Fibroblast of lung (primary cell): ENCODE results near the gene TENM3. TPM values are rescaled to one million over a fixed set of nuclear protein-coding genes. Genes with fewer than 3 reads are reported as not detected.

Source experiments
- DNase-seq, 2 donors: peaks; one replicate each; pipeline versions ENCODE4 v3.0.0 to v3.0.0-alpha.2; 2010; ENCODE audit warnings: low read depth in 2 of 2
- H2AFZ ChIP-seq: 2 replicates; pipeline ENCODE4 v1.5.1; 2012; ENCODE audit warnings: low read length, control low read depth, inconsistent platforms
- H3K27ac ChIP-seq: 2 replicates; pipeline ENCODE4 v1.5.1; 2011; ENCODE audit warnings: low read length, control low read depth; ENCODE audit not compliant: insufficient read depth
- H3K27me3 ChIP-seq: 2 replicates; pipeline ENCODE4 v1.5.1; 2011; ENCODE audit warnings: mild to moderate bottlenecking, low read length; ENCODE audit not compliant: control insufficient read depth, insufficient read depth
- H3K36me3 ChIP-seq: 2 replicates; pipeline ENCODE4 v1.5.1; 2011; ENCODE audit warnings: low read length; ENCODE audit not compliant: control insufficient read depth, insufficient read depth
- H3K4me1 ChIP-seq: 2 replicates; pipeline ENCODE4 v1.5.1; 2011; ENCODE audit warnings: low read length; ENCODE audit not compliant: control insufficient read depth, insufficient read depth; ENCODE audit errors: extremely low read depth
- H3K4me2 ChIP-seq: 2 replicates; pipeline ENCODE4 v1.5.1; 2011; ENCODE audit warnings: low read length, control low read depth; ENCODE audit not compliant: insufficient read depth; ENCODE audit errors: extremely low read depth
- H3K4me3 ChIP-seq, 4 experiments: fragments of 200-600 bp in 1 of 4; sonication (generic) in 1 of 4; replicated peaks in 1 of 4; 2 replicates each; pipeline ENCODE4 v1.5.1; 2011 to 2016; ENCODE audit warnings: low read length in 4 of 4, low read depth in 3 of 4, mild to moderate bottlenecking in 3 of 4, control low read depth in 2 of 4, inconsistent platforms in 1 of 4, mixed read lengths in 1 of 4; ENCODE audit not compliant: insufficient read depth in 1 of 4; ENCODE audit errors: control extremely low read depth in 1 of 4
- H3K79me2 ChIP-seq: 2 replicates; pipeline ENCODE4 v1.5.1; 2012; ENCODE audit warnings: mild to moderate bottlenecking, low read length, inconsistent platforms; ENCODE audit not compliant: control insufficient read depth, insufficient read depth
- H3K9ac ChIP-seq: 2 replicates; pipeline ENCODE4 v1.5.1; 2011; ENCODE audit warnings: mild to moderate bottlenecking, low read length, control low read depth; ENCODE audit not compliant: insufficient read depth
- H3K9me3 ChIP-seq: 2 replicates; pipeline ENCODE4 v1.5.1; 2012; ENCODE audit warnings: low read depth, low read length; ENCODE audit not compliant: control insufficient read depth, insufficient read depth
- H4K20me1 ChIP-seq: 2 replicates; pipeline ENCODE4 v1.5.1; 2011; ENCODE audit warnings: low read length; ENCODE audit not compliant: control insufficient read depth, insufficient read depth; ENCODE audit errors: extremely low read depth
- EZH2 ChIP-seq: IDR thresholded peaks from 2 replicates; pipeline ENCODE4 v1.5.1; 2012; ENCODE audit warnings: low read length, control low read depth, mild to moderate bottlenecking; ENCODE audit errors: missing control alignments
- polyA plus RNA-seq, 2 donors: library from polyadenylated mRNA; depleted of rRNA in 1 of 2; stranded (reverse) in 1 of 2; unstranded in 1 of 2; fragments of >200 nt; gene quantifications; 2 replicates each; pipeline ENCODE4 v1.2.1, GENCODE V29; 2011 to 2012; ENCODE audit warnings: missing spikeins in 1 of 2
- total RNA-seq: library from RNA; depleted of rRNA; stranded (reverse); fragments of >200 nt; gene quantifications from 2 replicates; pipeline ENCODE4 v1.2.1, GENCODE V29; 2014
- TF ChIP-seq, protein P1 (sequence below), 2 donors: IDR thresholded peaks in 1 of 2; conservative IDR thresholded peaks in 1 of 2; 1 replicate in 1 of 2; 2 replicates in 1 of 2; pipeline ENCODE4 v1.5.1; 2011 to 2012; ENCODE audit warnings: low read length in 2 of 2, control low read depth in 1 of 2, inconsistent platforms in 1 of 2, low read depth in 1 of 2, mild to moderate bottlenecking in 1 of 2

TENM3 gene
- total and polyA plus RNA-seq, 2 donors (not counting 1 experiment from before 2014, with no cell fraction given): 2.7 to 3.6 TPM

DNA sequence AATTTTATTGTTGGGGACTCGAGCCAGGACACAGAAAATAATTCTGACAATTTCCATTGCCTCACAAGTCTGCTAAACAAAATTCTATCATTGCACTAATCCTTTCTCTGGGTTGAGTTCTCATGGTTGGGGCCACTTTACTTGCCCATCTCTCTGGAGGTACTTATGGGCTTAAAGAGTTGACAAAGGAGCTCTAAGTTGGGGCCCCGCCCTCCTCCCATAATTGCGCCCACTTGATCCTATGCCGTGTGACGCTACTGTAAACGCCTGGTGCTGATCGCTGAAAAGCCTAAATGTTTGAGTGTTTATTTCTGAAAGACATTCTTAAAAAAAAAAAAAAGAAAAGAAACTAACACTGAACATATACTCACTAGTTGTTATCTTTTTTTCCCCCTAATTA is 103.0 kb downstream of the TENM3 start:
- Histone ChIP-seq H3K4me1 (no peaks in the 10 kb centered on the region), H3K4me2 (no peak overlapping the region), H2AFZ (no peak overlapping the region), H4K20me1 (no peaks in the 10 kb centered on the region), H3K9me3 (no peaks in the 10 kb centered on the region), H3K4me3 (no peak overlapping the region), H3K27ac (no peak overlapping the region), H3K79me2 (no peaks in the 10 kb centered on the region), H3K27me3 (no peaks in the 10 kb centered on the region), H3K9ac (no peak overlapping the region), H3K36me3 (no peaks in the 10 kb centered on the region)
- TF ChIP-seq, protein P1, sequence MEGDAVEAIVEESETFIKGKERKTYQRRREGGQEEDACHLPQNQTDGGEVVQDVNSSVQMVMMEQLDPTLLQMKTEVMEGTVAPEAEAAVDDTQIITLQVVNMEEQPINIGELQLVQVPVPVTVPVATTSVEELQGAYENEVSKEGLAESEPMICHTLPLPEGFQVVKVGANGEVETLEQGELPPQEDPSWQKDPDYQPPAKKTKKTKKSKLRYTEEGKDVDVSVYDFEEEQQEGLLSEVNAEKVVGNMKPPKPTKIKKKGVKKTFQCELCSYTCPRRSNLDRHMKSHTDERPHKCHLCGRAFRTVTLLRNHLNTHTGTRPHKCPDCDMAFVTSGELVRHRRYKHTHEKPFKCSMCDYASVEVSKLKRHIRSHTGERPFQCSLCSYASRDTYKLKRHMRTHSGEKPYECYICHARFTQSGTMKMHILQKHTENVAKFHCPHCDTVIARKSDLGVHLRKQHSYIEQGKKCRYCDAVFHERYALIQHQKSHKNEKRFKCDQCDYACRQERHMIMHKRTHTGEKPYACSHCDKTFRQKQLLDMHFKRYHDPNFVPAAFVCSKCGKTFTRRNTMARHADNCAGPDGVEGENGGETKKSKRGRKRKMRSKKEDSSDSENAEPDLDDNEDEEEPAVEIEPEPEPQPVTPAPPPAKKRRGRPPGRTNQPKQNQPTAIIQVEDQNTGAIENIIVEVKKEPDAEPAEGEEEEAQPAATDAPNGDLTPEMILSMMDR (conservative IDR thresholded peaks at IDR 0.05 in 1 of 2, IDR thresholded peaks at IDR 0.05 in 1 of 2; ENCODE audit: low read depth in 1 of 2, low read length in 2 of 2): no peak
- TF ChIP-seq EZH2: no peak
- DNase-seq: no peak

DNA sequence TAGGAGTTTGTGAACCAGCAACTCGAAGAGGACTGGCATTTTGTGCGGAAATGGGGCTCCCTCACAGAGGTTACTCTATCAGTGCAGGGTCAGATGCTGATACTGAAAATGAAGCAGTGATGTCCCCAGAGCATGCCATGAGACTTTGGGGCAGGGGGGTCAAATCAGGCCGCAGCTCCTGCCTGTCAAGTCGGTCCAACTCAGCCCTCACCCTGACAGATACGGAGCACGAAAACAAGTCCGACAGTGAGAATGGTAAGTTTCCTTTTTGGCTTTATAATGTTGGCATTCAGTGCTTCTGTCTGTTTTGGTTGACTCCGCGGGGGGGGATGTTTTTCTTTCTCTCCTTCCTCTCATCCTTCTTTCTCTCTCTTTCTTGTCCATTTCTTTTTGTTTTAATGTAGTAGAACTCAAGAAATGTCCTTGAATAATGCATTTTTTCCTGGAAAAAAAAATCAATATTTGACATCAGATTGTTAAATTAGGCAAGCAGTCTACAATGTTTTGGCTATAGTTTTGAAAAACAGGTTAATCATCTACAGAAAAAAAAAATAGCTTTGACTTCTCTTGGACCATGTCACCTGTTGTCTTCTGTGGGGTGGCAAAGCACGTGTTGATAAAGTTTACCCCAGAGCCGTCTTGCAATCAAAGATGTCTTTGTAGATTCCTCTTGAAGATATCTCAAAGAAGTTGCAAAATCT is 103.6 kb downstream of the TENM3 start:
- no peaks in the 10 kb centered on the region for H3K79me2 ChIP-seq
- no peaks in the 10 kb centered on the region for H3K4me1 ChIP-seq
- H3K27me3 ChIP-seq: no peaks in the 10 kb centered on the region
- no peak overlapping the region for H2AFZ ChIP-seq
- no peak overlapping the region for H3K4me2 ChIP-seq
- TF ChIP-seq, protein P1 (conservative IDR thresholded peaks at IDR 0.05 in 1 of 2, IDR thresholded peaks at IDR 0.05 in 1 of 2; ENCODE audit: low read depth in 1 of 2, low read length in 2 of 2): no peak
- no peak for DNase-seq
- H3K4me3 ChIP-seq: no peak overlapping the region
- H3K27ac ChIP-seq: no peak overlapping the region
- H4K20me1 ChIP-seq: no peaks in the 10 kb centered on the region
- no peaks in the 10 kb centered on the region for H3K9me3 ChIP-seq
- H3K9ac ChIP-seq: no peak overlapping the region
- no peaks in the 10 kb centered on the region for H3K36me3 ChIP-seq

DNA sequence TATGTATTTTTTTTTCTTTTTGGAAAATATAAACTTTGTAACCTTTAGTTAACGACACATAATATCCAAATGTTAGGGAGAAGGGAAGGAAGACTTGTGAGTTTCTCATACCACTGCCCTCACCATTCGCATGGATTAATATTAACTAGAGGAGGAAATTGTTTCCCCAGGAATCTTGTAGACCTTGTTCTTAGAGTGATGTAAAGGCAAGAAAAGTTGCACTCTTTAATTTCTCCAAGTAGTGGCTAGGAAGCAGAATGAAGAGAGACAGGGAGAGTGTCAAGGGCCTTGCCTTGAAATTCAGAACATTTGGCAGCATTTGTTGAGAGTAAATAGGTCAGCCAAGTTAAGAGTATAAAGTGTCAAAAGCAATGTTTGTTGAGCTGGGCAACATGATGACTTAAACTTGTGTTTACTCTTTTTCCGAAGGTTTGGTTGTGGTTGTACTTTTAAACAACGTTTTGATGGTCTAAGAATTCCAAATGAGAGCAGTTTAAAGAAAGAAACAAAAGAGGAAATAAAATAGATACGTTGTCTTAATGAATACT is 105.7 kb downstream of the TENM3 start:
- no peaks in the 10 kb centered on the region for H3K9me3 ChIP-seq
- no peaks in the 10 kb centered on the region for H4K20me1 ChIP-seq
- no peak overlapping the region for H3K9ac ChIP-seq
- no peaks in the 10 kb centered on the region for H3K27me3 ChIP-seq
- H3K4me2 ChIP-seq: no peak overlapping the region
- no peak overlapping the region for H2AFZ ChIP-seq
- H3K4me1 ChIP-seq: no peaks in the 10 kb centered on the region
- no peak overlapping the region for H3K27ac ChIP-seq
- no peaks in the 10 kb centered on the region for H3K79me2 ChIP-seq
- H3K4me3 ChIP-seq: no peak overlapping the region
- no peak for DNase-seq
- no peaks in the 10 kb centered on the region for H3K36me3 ChIP-seq
- no peak for TF ChIP-seq EZH2
- TF ChIP-seq, protein P1 (conservative IDR thresholded peaks at IDR 0.05 in 1 of 2, IDR thresholded peaks at IDR 0.05 in 1 of 2; ENCODE audit: low read depth in 1 of 2, low read length in 2 of 2): no peak
